SK-N-SH (cell line): ENCODE data around the gene SLC1A3. TPM values are rescaled to one million over a fixed set of nuclear protein-coding genes. Genes with fewer than 3 reads are reported as not detected.
"Not testable (repeated sequence)": the region's sequence is repeated elsewhere in the genome, so short reads cannot be mapped to it uniquely, and the experiment has no call there.

Source experiments
- CTCF ChIA-PET: fragments of 300-600, 350-600 bp; formaldehyde crosslinking; extraction: SDS; loops from one replicate; lab custom pipeline; 2021; lab: Yijun Ruan, JAX
- POLR2A ChIA-PET: fragments of 350-600 bp; sonication (Branson Sonifier 250); formaldehyde crosslinking; extraction: SDS; loops from one replicate; lab custom pipeline; 2020; ENCODE audit warnings: antibody characterized with exemption, inconsistent platforms; lab: Yijun Ruan, JAX
- DNase-seq: peaks from one replicate; pipeline ENCODE4 v3.0.0; 2012
- H2AFZ ChIP-seq: fragments of 200-600 bp; sonication (generic); 2 replicates; pipeline ENCODE4 v1.8.1; 2016; ENCODE audit warnings: antibody characterized with exemption, mild to moderate bottlenecking, low read depth
- H3F3A ChIP-seq: fragments of 200-600 bp; sonication (generic); replicated peaks from 2 replicates; pipeline ENCODE3; 2016; ENCODE audit warnings: antibody characterized with exemption, mild to moderate bottlenecking; ENCODE audit not compliant: insufficient read depth
- H3K27ac ChIP-seq, 2 experiments: fragments of 200-500 bp in 1 of 2; fragments of 200-600 bp in 1 of 2; sonication (Bioruptor generic) in 1 of 2; sonication (generic), shearing (Covaris generic) in 1 of 2; 2 replicates each; pipeline versions ENCODE4 v1.5.1 to v1.6.1; 2014 to 2016; ENCODE audit warnings: low read depth in 2 of 2, inconsistent platforms in 1 of 2, low read length in 1 of 2, mild to moderate bottlenecking in 1 of 2, mixed read lengths in 1 of 2
- H3K27me3 ChIP-seq: fragments of 200-600 bp; sonication (generic), shearing (Covaris generic); 2 replicates; pipeline ENCODE4 v1.6.1; 2016; ENCODE audit warnings: mixed run types; ENCODE audit not compliant: insufficient read depth
- H3K36me3 ChIP-seq, 2 experiments: fragments of 200-500 bp in 1 of 2; fragments of 200-600 bp in 1 of 2; sonication (Bioruptor generic) in 1 of 2; sonication (generic) in 1 of 2; replicated peaks in 1 of 2; 2 replicates each; pipeline versions ENCODE3 to v1.5.1; 2014 to 2016; ENCODE audit warnings: low read length in 1 of 2, mild to moderate bottlenecking in 1 of 2; ENCODE audit not compliant: insufficient read depth in 2 of 2, control insufficient read depth in 1 of 2
- H3K4me1 ChIP-seq, 2 experiments: fragments of 200-500 bp in 1 of 2; fragments of 200-600 bp in 1 of 2; sonication (Bioruptor generic) in 1 of 2; sonication (generic), shearing (Covaris generic) in 1 of 2; 2 replicates each; pipeline versions ENCODE4 v1.5.1 to v1.6.1; 2014 to 2016; ENCODE audit warnings: low read depth in 1 of 2, low read length in 1 of 2, mixed run types in 1 of 2; ENCODE audit not compliant: insufficient read depth in 2 of 2, control insufficient read depth in 1 of 2
- H3K4me2 ChIP-seq: fragments of 200-600 bp; sonication (generic), shearing (Covaris generic); 2 replicates; pipeline ENCODE4 v1.6.1; 2017; ENCODE audit warnings: mixed run types
- H3K4me3 ChIP-seq, 2 experiments: fragments of 200-500 bp in 1 of 2; fragments of 200-600 bp in 1 of 2; sonication (Bioruptor generic) in 1 of 2; sonication (generic), shearing (Covaris generic) in 1 of 2; 2 replicates each; pipeline versions ENCODE4 v1.5.1 to v1.8.1; 2014 to 2016; ENCODE audit warnings: low read depth in 2 of 2, inconsistent platforms in 1 of 2, low read length in 1 of 2, mild to moderate bottlenecking in 1 of 2, mixed read lengths in 1 of 2, moderate library complexity in 1 of 2
- H3K79me2 ChIP-seq: fragments of 200-600 bp; sonication (generic); 2 replicates; pipeline ENCODE4 v1.8.1; 2017; ENCODE audit warnings: mild to moderate bottlenecking; ENCODE audit not compliant: insufficient read depth
- H3K9ac ChIP-seq: fragments of 200-600 bp; sonication (generic); 2 replicates; pipeline ENCODE4 v1.6.1; 2017; ENCODE audit warnings: mixed run types
- H3K9me2 ChIP-seq: fragments of 200-600 bp; sonication (generic); 2 replicates; pipeline ENCODE4 v1.6.1; 2017; ENCODE audit warnings: mixed run types
- H3K9me3 ChIP-seq: fragments of 200-600 bp; sonication (generic); 2 replicates; pipeline ENCODE4 v1.6.1; 2017; ENCODE audit warnings: mixed run types, mild to moderate bottlenecking, moderate library complexity
- H4K20me1 ChIP-seq: fragments of 200-600 bp; sonication (generic); 2 replicates; pipeline ENCODE4 v1.6.1; 2017; ENCODE audit warnings: mild to moderate bottlenecking, mixed run types; ENCODE audit not compliant: insufficient read depth
- EZH2phosphoT487 ChIP-seq: fragments of 200-600 bp; sonication (generic); IDR thresholded peaks from 2 replicates; pipeline ENCODE4 v1.6.1; 2017; ENCODE audit warnings: low read depth, mixed run types, mild to moderate bottlenecking, antibody characterized with exemption, moderate library complexity, borderline replicate concordance
- FOXJ3 ChIP-seq: sonication (generic); formaldehyde crosslinking; IDR thresholded peaks from 2 replicates; pipeline ENCODE4 v1.5.1; 2020; ENCODE audit warnings: mild to moderate bottlenecking, missing genetic modification reagents
- GATA2 ChIP-seq: sonication (generic); formaldehyde crosslinking; IDR thresholded peaks from 2 replicates; pipeline ENCODE4 v1.5.0; 2020; ENCODE audit warnings: mild to moderate bottlenecking, missing genetic modification reagents
- IRF3 ChIP-seq: fragments of 150-350 bp; IDR thresholded peaks from 2 replicates; pipeline ENCODE4 v1.6.1; 2016; ENCODE audit warnings: mild to moderate bottlenecking, low read depth, low read length
- POLR2AphosphoS5 ChIP-seq: IDR thresholded peaks from 2 replicates; pipeline ENCODE4 v1.6.1; 2012; ENCODE audit warnings: low read depth, low read length
- RAD21 ChIP-seq: IDR thresholded peaks from 2 replicates; pipeline ENCODE4 v1.6.1; 2012; ENCODE audit warnings: mild to moderate bottlenecking, low read length
- RXRA ChIP-seq: IDR thresholded peaks from 2 replicates; pipeline ENCODE4 v1.4.0; 2012; ENCODE audit warnings: low read depth, mild to moderate bottlenecking, borderline replicate concordance
- SIN3A ChIP-seq: IDR thresholded peaks from 2 replicates; pipeline ENCODE4 v1.6.1; 2012; ENCODE audit warnings: low read depth, mild to moderate bottlenecking, low read length, moderate library complexity, borderline replicate concordance
- SMC3 ChIP-seq: IDR thresholded peaks from 2 replicates; pipeline ENCODE4 v1.6.1; 2012; ENCODE audit warnings: low read depth, low read length, improper control_type of control experiment
- WGBS: methylation state at CpG from one replicate; pipeline ENCODE4 v1.1.6; 2017; ENCODE audit warnings: low lambda C conversion rate; 5-methylcytosine and 5-hydroxymethylcytosine counted together
- polyA plus RNA-seq, 3 experiments: library from polyadenylated mRNA; depleted of rRNA; stranded (reverse); fragments of >200 nt; gene quantifications; 2 replicates each; pipeline ENCODE4 v1.2.3, GENCODE V29; 2012
- TF ChIP-seq, protein P1 (sequence below): IDR thresholded peaks from 2 replicates; pipeline ENCODE4; 2012
- TF ChIP-seq, protein P2 (sequence below): IDR thresholded peaks from 2 replicates; pipeline ENCODE4 v1.4.0; 2012; ENCODE audit warnings: low read depth, borderline replicate concordance

Gene SLC1A3
- polyA plus RNA-seq, 1 of the 3 experiments (the other 2 are of a cell fraction), result not detected

DNA sequence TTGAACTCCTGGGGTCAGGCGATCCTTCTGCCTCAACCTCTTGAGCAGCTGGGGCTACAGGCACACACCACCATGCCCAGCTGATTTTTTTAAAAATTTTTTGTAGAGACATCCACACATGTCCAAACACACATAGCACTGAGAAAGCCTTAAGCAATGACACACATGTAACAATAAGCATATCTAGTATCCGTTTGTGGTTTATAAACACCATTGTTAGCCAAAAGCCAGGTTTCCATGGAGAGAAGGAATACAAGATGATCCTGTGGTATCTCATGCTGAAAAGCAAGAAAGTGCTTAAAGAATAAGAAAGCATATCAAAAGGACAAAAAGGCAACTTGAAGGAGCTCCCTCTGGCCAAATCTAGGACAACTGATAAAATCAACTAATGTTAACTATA, 29.7 kb upstream of the SLC1A3 start:
- H3K9me3 ChIP-seq, result no peaks in the 10 kb centered on the region
- 0% methylated on average over 2 of the region's 2 CpGs for WGBS
- H3K27me3 ChIP-seq, result 0 out of 2 replicates have a peak, but pooled peaks cover 5% of the 10 kb centered on the region
- H2AFZ ChIP-seq, result no peak overlapping the region
- no peaks in the 10 kb centered on the region for H3K79me2 ChIP-seq
- H3K4me1 ChIP-seq, result no peaks in the 10 kb centered on the region
- no peaks in the 10 kb centered on the region for H3K36me3 ChIP-seq
- H3K9me2 ChIP-seq, result no peaks in the 10 kb centered on the region
- no peaks in the 10 kb centered on the region for H3F3A ChIP-seq
- POLR2A ChIA-PET, result no interaction called here
- H3K9ac ChIP-seq, result no peak overlapping the region
- CTCF ChIA-PET, result no interaction called here
- no peak overlapping the region for H3K4me2 ChIP-seq
- no peaks in the 10 kb centered on the region for H4K20me1 ChIP-seq
- H3K4me3 ChIP-seq, result no peak overlapping the region
- no peak for DNase-seq
- no peak overlapping the region for H3K27ac ChIP-seq
- TF ChIP-seq SIN3A, result no peak
- TF ChIP-seq FOXJ3 (CRISPR knock-in tag), result no peak
- no peak for TF ChIP-seq IRF3
- TF ChIP-seq, protein P1, sequence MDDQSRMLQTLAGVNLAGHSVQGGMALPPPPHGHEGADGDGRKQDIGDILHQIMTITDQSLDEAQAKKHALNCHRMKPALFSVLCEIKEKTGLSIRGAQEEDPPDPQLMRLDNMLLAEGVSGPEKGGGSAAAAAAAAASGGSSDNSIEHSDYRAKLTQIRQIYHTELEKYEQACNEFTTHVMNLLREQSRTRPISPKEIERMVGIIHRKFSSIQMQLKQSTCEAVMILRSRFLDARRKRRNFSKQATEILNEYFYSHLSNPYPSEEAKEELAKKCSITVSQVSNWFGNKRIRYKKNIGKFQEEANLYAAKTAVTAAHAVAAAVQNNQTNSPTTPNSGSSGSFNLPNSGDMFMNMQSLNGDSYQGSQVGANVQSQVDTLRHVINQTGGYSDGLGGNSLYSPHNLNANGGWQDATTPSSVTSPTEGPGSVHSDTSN, result no peak
- no peak for TF ChIP-seq SMC3
- no peak for TF ChIP-seq EZH2phosphoT487
- no peak for TF ChIP-seq GATA2 (CRISPR knock-in tag)
- no peak for TF ChIP-seq RAD21
- TF ChIP-seq POLR2AphosphoS5, result no peak
- no peak for TF ChIP-seq RXRA
- TF ChIP-seq, protein P2, sequence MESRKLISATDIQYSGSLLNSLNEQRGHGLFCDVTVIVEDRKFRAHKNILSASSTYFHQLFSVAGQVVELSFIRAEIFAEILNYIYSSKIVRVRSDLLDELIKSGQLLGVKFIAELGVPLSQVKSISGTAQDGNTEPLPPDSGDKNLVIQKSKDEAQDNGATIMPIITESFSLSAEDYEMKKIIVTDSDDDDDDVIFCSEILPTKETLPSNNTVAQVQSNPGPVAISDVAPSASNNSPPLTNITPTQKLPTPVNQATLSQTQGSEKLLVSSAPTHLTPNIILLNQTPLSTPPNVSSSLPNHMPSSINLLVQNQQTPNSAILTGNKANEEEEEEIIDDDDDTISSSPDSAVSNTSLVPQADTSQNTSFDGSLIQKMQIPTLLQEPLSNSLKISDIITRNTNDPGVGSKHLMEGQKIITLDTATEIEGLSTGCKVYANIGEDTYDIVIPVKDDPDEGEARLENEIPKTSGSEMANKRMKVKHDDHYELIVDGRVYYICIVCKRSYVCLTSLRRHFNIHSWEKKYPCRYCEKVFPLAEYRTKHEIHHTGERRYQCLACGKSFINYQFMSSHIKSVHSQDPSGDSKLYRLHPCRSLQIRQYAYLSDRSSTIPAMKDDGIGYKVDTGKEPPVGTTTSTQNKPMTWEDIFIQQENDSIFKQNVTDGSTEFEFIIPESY, result no peak

DNA sequence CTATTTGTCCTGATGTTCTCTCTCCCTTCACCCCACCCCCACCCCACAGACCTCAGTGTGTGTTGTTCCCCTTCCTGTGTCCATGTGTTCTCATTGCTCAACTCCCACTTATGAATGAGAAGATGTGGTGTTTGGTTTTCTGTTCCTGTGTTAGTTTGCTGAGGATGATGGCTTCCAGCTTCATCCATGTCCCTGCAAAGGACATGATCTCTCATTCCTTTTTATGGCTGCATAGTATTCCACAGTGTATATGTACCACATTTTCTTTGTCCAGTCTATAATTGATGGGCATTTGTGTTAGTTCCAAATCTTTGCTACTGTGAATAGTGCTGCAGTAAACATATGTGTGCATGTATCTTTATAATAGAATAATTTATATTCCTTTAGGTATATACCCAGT, 26.5 kb upstream of the SLC1A3 start:
- H3K4me2 ChIP-seq, POLR2A ChIA-PET, H3K4me3 ChIP-seq, H3K79me2 ChIP-seq, H2AFZ ChIP-seq, H3K9me3 ChIP-seq, H3F3A ChIP-seq, H3K36me3 ChIP-seq, H3K9ac ChIP-seq, H4K20me1 ChIP-seq, H3K27ac ChIP-seq, H3K9me2 ChIP-seq, H3K4me1 ChIP-seq, DNase-seq: not testable (repeated sequence)
- CTCF ChIA-PET, result interaction anchor here (0.7 kb wide), 1 partner anchor 1611 kb away, joined by 4 read pairs; no protein-coding TSS in a partner anchor
- peaks cover 12% of the 10 kb centered on the region; the same call in 1 of the 2 replicates for H3K27me3 ChIP-seq
